ENCODE measurements around the gene SLC36A1. TPM values are rescaled to one million over a fixed set of nuclear protein-coding genes. Genes with fewer than 3 reads are reported as not detected.

The SLC36A1 gene
- total RNA-seq, 2 experiments from 2014 or later, result 11.6 to 12.1 TPM

- Histone ChIP-seq H3K4me2 (ENCODE audit: low read length) (no peak overlapping the region), H2AFZ (ENCODE audit: low read length) (no peak overlapping the region), H3K79me2 (ENCODE audit: insufficient read depth, low read depth, low read length) (no peaks in the 10 kb centered on the region), H3K9me3 (ENCODE audit: low read length) (no peaks in the 10 kb centered on the region), H3K36me3 (ENCODE audit: insufficient read depth, low read length) (no peaks in the 10 kb centered on the region), H3K27ac (ENCODE audit: low read depth, low read length, poor library complexity, severe bottlenecking) (no peak overlapping the region), H3K4me1 (ENCODE audit: insufficient read depth, low read length, poor library complexity, severe bottlenecking) (no peaks in the 10 kb centered on the region), H4K20me1 (ENCODE audit: insufficient read depth, low read length) (no peaks in the 10 kb centered on the region), H3K4me3 (ENCODE audit: low read depth, low read length, poor library complexity, severe bottlenecking) (no peak overlapping the region), H3K9me2 (ENCODE audit: insufficient read depth, low read length) (no peaks in the 10 kb centered on the region)
- intact Hi-C loops (cut with micrococcal nuclease; ENCODE audit: unreplicated experiment), result no loop called here
- no TSS peak for BruUV-seq (replicated peaks)
- DNase-seq (ENCODE audit: low spot score), result peak; percentile 9
- CTCF ChIA-PET (ENCODE audit: unreplicated experiment), result no interaction called here
- TF ChIP-seq EZH2phosphoT487 (IDR thresholded peaks at IDR 0.05; ENCODE audit: borderline replicate concordance, low read depth, low read length) (no peak), CTCF (conservative IDR thresholded peaks at IDR 0.05; ENCODE audit: low read length) (peak; percentile 78)
- POLR2A ChIA-PET, result interaction anchor here (0.5 to 1.2 kb wide), 3 partner anchors 17 to 22 kb away, joined by 3 read pairs; no protein-coding TSS in a partner anchor
Measured at GRCh38 chr5:151406322-151406947, 41.0 kb upstream of the SLC36A1 start.

- Histone ChIP-seq H2AFZ (ENCODE audit: low read length) (no peak overlapping the region), H3K9me2 (ENCODE audit: insufficient read depth, low read length) (no peaks in the 10 kb centered on the region), H4K20me1 (ENCODE audit: insufficient read depth, low read length) (no peaks in the 10 kb centered on the region), H3K79me2 (ENCODE audit: insufficient read depth, low read depth, low read length) (no peaks in the 10 kb centered on the region), H3K4me3 (ENCODE audit: low read depth, low read length, poor library complexity, severe bottlenecking) (no peak overlapping the region), H3K27ac (ENCODE audit: low read depth, low read length, poor library complexity, severe bottlenecking) (no peak overlapping the region), H3K4me2 (ENCODE audit: low read length) (no peak overlapping the region), H3K9me3 (ENCODE audit: low read length) (no peaks in the 10 kb centered on the region), H3K36me3 (ENCODE audit: insufficient read depth, low read length) (no peaks in the 10 kb centered on the region), H3K4me1 (ENCODE audit: insufficient read depth, low read length, poor library complexity, severe bottlenecking) (no peaks in the 10 kb centered on the region)
- ChIA-PET POLR2A (no interaction called here), CTCF (ENCODE audit: unreplicated experiment) (no interaction called here)
- no peak for TF ChIP-seq CTCF (conservative IDR thresholded peaks at IDR 0.05; ENCODE audit: low read length)
- no peak for TF ChIP-seq EZH2phosphoT487 (IDR thresholded peaks at IDR 0.05; ENCODE audit: borderline replicate concordance, low read depth, low read length)
- DNase-seq (ENCODE audit: low spot score), result no peak
- BruUV-seq (replicated peaks), result no TSS peak
- intact Hi-C loops (cut with micrococcal nuclease; ENCODE audit: unreplicated experiment), result no loop called here
Measured at GRCh38 chr5:151408591-151409230, 38.7 kb upstream of the SLC36A1 start.

GRCh38 chr5:151413800-151414199 lies 33.6 kb upstream of the SLC36A1 start:
- intact Hi-C loops (cut with micrococcal nuclease; ENCODE audit: unreplicated experiment), result no loop called here
- ChIA-PET CTCF (ENCODE audit: unreplicated experiment) (no interaction called here), POLR2A (interaction anchor here (0.5 to 0.6 kb wide), 2 partner anchors 12 to 758 kb away, joined by 3 to 4 read pairs; no protein-coding TSS in a partner anchor)
- TF ChIP-seq CTCF (conservative IDR thresholded peaks at IDR 0.05; ENCODE audit: low read length) (no peak), EZH2phosphoT487 (IDR thresholded peaks at IDR 0.05; ENCODE audit: borderline replicate concordance, low read depth, low read length) (no peak)
- H3K4me1 ChIP-seq (ENCODE audit: insufficient read depth, low read length, poor library complexity, severe bottlenecking), result no peaks in the 10 kb centered on the region
- H3K9me2 ChIP-seq (ENCODE audit: insufficient read depth, low read length), result no peaks in the 10 kb centered on the region
- no peak overlapping the region for H3K4me2 ChIP-seq (ENCODE audit: low read length)
- no peak overlapping the region for H2AFZ ChIP-seq (ENCODE audit: low read length)
- no peak for DNase-seq (ENCODE audit: low spot score)
- H3K79me2 ChIP-seq (ENCODE audit: insufficient read depth, low read depth, low read length), result no peaks in the 10 kb centered on the region
- H3K4me3 ChIP-seq (ENCODE audit: low read depth, low read length, poor library complexity, severe bottlenecking), result no peak overlapping the region
- H3K36me3 ChIP-seq (ENCODE audit: insufficient read depth, low read length), result no peaks in the 10 kb centered on the region
- H4K20me1 ChIP-seq (ENCODE audit: insufficient read depth, low read length), result no peaks in the 10 kb centered on the region
- peaks cover 8% of the 10 kb centered on the region; the same call in 1 of the 2 replicates for H3K9me3 ChIP-seq (ENCODE audit: low read length)
- no TSS peak for BruUV-seq (replicated peaks)
- H3K27ac ChIP-seq (ENCODE audit: low read depth, low read length, poor library complexity, severe bottlenecking), result no peak overlapping the region
